CD4-positive, CD25-positive, alpha-beta regulatory T cell (primary cell): ENCODE results near the gene MAG. TPM values are rescaled to one million over a fixed set of nuclear protein-coding genes. Genes with fewer than 3 reads are reported as not detected.

Experiments
- ATAC-seq, 2 donors: fragments of 150-1000 bp; cut with Tn5 transposase; one replicate each; pipeline ENCODE4 v1.10.0; 2021; ENCODE audit warnings: low read depth in 2 of 2, moderate number of reproducible peaks in 2 of 2, moderate library complexity in 1 of 2
- DNase-seq, 3 donors: peaks; one replicate each; pipeline versions ENCODE4 v3.0.0 to v3.0.0-alpha.2; 2012 to 2022; ENCODE audit warnings: mixed read lengths in 1 of 3
- H3K27ac ChIP-seq: one replicate; pipeline ENCODE4 v1.7.0; 2013; ENCODE audit warnings: mild to moderate bottlenecking, low read length; ENCODE audit not compliant: insufficient read depth, poor library complexity, severe bottlenecking
- H3K27me3 ChIP-seq: one replicate; pipeline ENCODE4 v1.7.0; 2013; ENCODE audit warnings: low read length; ENCODE audit not compliant: control insufficient read depth, insufficient read depth
- H3K36me3 ChIP-seq: one replicate; pipeline ENCODE4 v1.7.0; 2013; ENCODE audit warnings: mild to moderate bottlenecking, low read length, moderate library complexity; ENCODE audit not compliant: control insufficient read depth, insufficient read depth
- H3K4me1 ChIP-seq: 2 replicates; pipeline ENCODE4 v1.7.0; 2013; ENCODE audit warnings: mild to moderate bottlenecking, low read length; ENCODE audit not compliant: insufficient read depth, control insufficient read depth, poor library complexity, severe bottlenecking
- H3K4me3 ChIP-seq: one replicate; pipeline ENCODE4 v1.7.0; 2013; ENCODE audit warnings: low read depth, mild to moderate bottlenecking, low read length, moderate library complexity
- H3K9me3 ChIP-seq, 2 experiments: 1 replicate in 1 of 2; 2 replicates in 1 of 2; pipeline ENCODE4 v1.7.0; 2013; ENCODE audit warnings: low read length in 2 of 2, mild to moderate bottlenecking in 1 of 2, moderate library complexity in 1 of 2; ENCODE audit not compliant: control insufficient read depth in 2 of 2
- H3K27ac Mint-ChIP-seq, 3 donors: one replicate each; pipeline ENCODE4 v1.8.0; 2020 to 2022; ENCODE audit warnings: mild to moderate bottlenecking in 3 of 3, mixed read lengths in 3 of 3, moderate library complexity in 2 of 3
- H3K27me3 Mint-ChIP-seq: one replicate; pipeline ENCODE4 v1.8.0; 2022; ENCODE audit warnings: mild to moderate bottlenecking, mixed read lengths
- H3K36me3 Mint-ChIP-seq: one replicate; pipeline ENCODE4 v1.8.0; 2020; ENCODE audit warnings: mixed read lengths
- H3K4me1 Mint-ChIP-seq, 4 donors: one replicate each; pipeline ENCODE4 v1.8.0; 2020 to 2022; ENCODE audit warnings: mixed read lengths in 4 of 4, mild to moderate bottlenecking in 1 of 4
- H3K4me3 Mint-ChIP-seq, 4 donors: one replicate each; pipeline ENCODE4 v1.8.0; 2020 to 2022; ENCODE audit warnings: mild to moderate bottlenecking in 4 of 4, mixed read lengths in 4 of 4, moderate library complexity in 3 of 4
- H3K9me3 Mint-ChIP-seq, 7 donors: one replicate each; pipeline ENCODE4 v1.8.0; 2020 to 2022; ENCODE audit warnings: mixed read lengths in 7 of 7, mild to moderate bottlenecking in 3 of 7, moderate library complexity in 2 of 7
- polyA plus RNA-seq, 4 donors: library from polyadenylated mRNA; unstranded; fragments of 300-500 nt; fragmentation: Illumina TruSeq; gene quantifications; one replicate each; pipeline ENCODE4 v1.2.3, GENCODE V29; 2021
- total RNA-seq: library from RNA; stranded (reverse); gene quantifications from one replicate; pipeline ENCODE4 v1.2.3, GENCODE V29; 2022

MAG gene
- total and polyA plus RNA-seq, 5 donors from 2014 or later = 0.16 to 0.28 TPM; not detected in 3

- Mint-ChIP-seq H3K9me3 (no peaks in the 10 kb centered on the region), H3K36me3 (no peaks in the 10 kb centered on the region), H3K4me3 (no peak overlapping the region), H3K4me1 (peaks cover 0 to 8% (median 4%) of the 10 kb centered on the region in 4 donors), H3K27me3 (no peaks in the 10 kb centered on the region), H3K27ac (no peak overlapping the region)
- DNase-seq = no peak
- no peaks in the 10 kb centered on the region for H3K27me3 ChIP-seq
- no peak overlapping the region for H3K4me3 ChIP-seq
- H3K4me1 ChIP-seq = peaks cover 11% of the 10 kb centered on the region
- no peak for ATAC-seq
- H3K36me3 ChIP-seq = no peaks in the 10 kb centered on the region
- no peaks in the 10 kb centered on the region for H3K9me3 ChIP-seq
- H3K27ac ChIP-seq = no peak overlapping the region
These were observed 2.4 kb downstream of the MAG start for GRCh38 chr19:35294328-35294727.

- ATAC-seq (no peak), DNase-seq (no peak)
- no peaks in the 10 kb centered on the region for H3K27me3 Mint-ChIP-seq
- Histone ChIP-seq H3K4me1 (peaks cover 11% of the 10 kb centered on the region), H3K27me3 (no peaks in the 10 kb centered on the region), H3K9me3 (no peaks in the 10 kb centered on the region), H3K36me3 (no peaks in the 10 kb centered on the region), H3K4me3 (no peak overlapping the region), H3K27ac (no peak overlapping the region)
- no peaks in the 10 kb centered on the region for H3K36me3 Mint-ChIP-seq
- peak overlapping the region in 1 of 4 donors; percentile 54 for H3K4me3 Mint-ChIP-seq
- H3K4me1 Mint-ChIP-seq = peaks cover 0 to 8% (median 4%) of the 10 kb centered on the region in 4 donors
- no peaks in the 10 kb centered on the region for H3K9me3 Mint-ChIP-seq
- H3K27ac Mint-ChIP-seq = peak overlapping the region in 2 of 3 donors; percentile 44 to 73
These were observed 3.2 kb downstream of the MAG start for GRCh38 chr19:35294859-35295791.

GRCh38 chr19:35295792-35296462 is 4.0 kb downstream of the MAG start:
- Mint-ChIP-seq H3K36me3 (no peaks in the 10 kb centered on the region), H3K9me3 (no peaks in the 10 kb centered on the region), H3K4me1 (peaks cover 0 to 8% (median 4%) of the 10 kb centered on the region in 4 donors), H3K4me3 (peak overlapping the region in 1 of 4 donors; percentile 54), H3K27me3 (no peaks in the 10 kb centered on the region), H3K27ac (peak overlapping the region in 2 of 3 donors; percentile 44 to 73)
- Histone ChIP-seq H3K4me1 (peaks cover 11% of the 10 kb centered on the region), H3K36me3 (no peaks in the 10 kb centered on the region), H3K4me3 (no peak overlapping the region), H3K27ac (no peak overlapping the region), H3K27me3 (no peaks in the 10 kb centered on the region), H3K9me3 (no peaks in the 10 kb centered on the region)
- ATAC-seq (peak; percentile 71 to 74), DNase-seq (peak in 2 of 3 donors; percentile 34 to 65)

GRCh38 chr19:35296644-35297514 is 4.9 kb downstream of the MAG start:
- Histone ChIP-seq H3K4me1 (peaks cover 11% of the 10 kb centered on the region), H3K4me3 (no peak overlapping the region), H3K9me3 (no peaks in the 10 kb centered on the region), H3K27me3 (no peaks in the 10 kb centered on the region), H3K27ac (no peak overlapping the region), H3K36me3 (no peaks in the 10 kb centered on the region)
- ATAC-seq = no peak
- Mint-ChIP-seq H3K36me3 (no peaks in the 10 kb centered on the region), H3K27me3 (no peaks in the 10 kb centered on the region), H3K9me3 (no peaks in the 10 kb centered on the region), H3K27ac (no peak overlapping the region), H3K4me3 (no peak overlapping the region), H3K4me1 (peaks cover 0 to 8% (median 4%) of the 10 kb centered on the region in 4 donors)
- no peak for DNase-seq

GRCh38 chr19:35297515-35297848 is 5.5 kb downstream of the MAG start:
- H3K9me3 ChIP-seq = no peaks in the 10 kb centered on the region
- Mint-ChIP-seq H3K9me3 (no peaks in the 10 kb centered on the region), H3K27me3 (no peaks in the 10 kb centered on the region), H3K4me3 (no peak overlapping the region), H3K27ac (no peak overlapping the region), H3K36me3 (no peaks in the 10 kb centered on the region), H3K4me1 (peaks cover 0 to 8% (median 4%) of the 10 kb centered on the region in 4 donors)
- ATAC-seq (no peak), DNase-seq (no peak)
- H3K27ac ChIP-seq = no peak overlapping the region
- H3K27me3 ChIP-seq = no peaks in the 10 kb centered on the region
- no peak overlapping the region for H3K4me3 ChIP-seq
- no peaks in the 10 kb centered on the region for H3K36me3 ChIP-seq
- H3K4me1 ChIP-seq = peaks cover 11% of the 10 kb centered on the region

- DNase-seq = no peak
- H3K27me3 ChIP-seq = no peaks in the 10 kb centered on the region
- H3K4me3 Mint-ChIP-seq = no peak overlapping the region
- H3K27ac Mint-ChIP-seq = no peak overlapping the region
- no peaks in the 10 kb centered on the region for H3K27me3 Mint-ChIP-seq
- H3K9me3 Mint-ChIP-seq = no peaks in the 10 kb centered on the region
- no peaks in the 10 kb centered on the region for H3K9me3 ChIP-seq
- H3K4me1 Mint-ChIP-seq = peaks cover 0 to 8% (median 4%) of the 10 kb centered on the region in 4 donors
- peaks cover 11% of the 10 kb centered on the region for H3K4me1 ChIP-seq
- ATAC-seq = no peak
- no peak overlapping the region for H3K27ac ChIP-seq
- H3K36me3 ChIP-seq = no peaks in the 10 kb centered on the region
- no peaks in the 10 kb centered on the region for H3K36me3 Mint-ChIP-seq
- no peak overlapping the region for H3K4me3 ChIP-seq
These were observed 6.0 kb downstream of the MAG start for GRCh38 chr19:35297922-35298321.

GRCh38 chr19:35298561-35298972 is 6.6 kb downstream of the MAG start:
- Histone ChIP-seq H3K9me3 (no peaks in the 10 kb centered on the region), H3K4me1 (peaks cover 11% of the 10 kb centered on the region), H3K36me3 (no peaks in the 10 kb centered on the region), H3K27ac (no peak overlapping the region), H3K4me3 (no peak overlapping the region), H3K27me3 (no peaks in the 10 kb centered on the region)
- Mint-ChIP-seq H3K27me3 (no peaks in the 10 kb centered on the region), H3K27ac (no peak overlapping the region), H3K9me3 (no peaks in the 10 kb centered on the region), H3K4me1 (peaks cover 0 to 8% (median 3%) of the 10 kb centered on the region in 4 donors), H3K36me3 (no peaks in the 10 kb centered on the region), H3K4me3 (no peak overlapping the region)
- DNase-seq (no peak), ATAC-seq (no peak)
